CD4-positive, alpha-beta memory T cell (primary cell): Measurements from ENCODE around the gene SVOPL. TPM values are rescaled to one million over a fixed set of nuclear protein-coding genes. Genes with fewer than 3 reads are reported as not detected.

ENCODE experiments used
- CTCF ChIA-PET: fragments of 350-600 bp; sonication (Branson Sonifier 250); formaldehyde crosslinking; loops from one replicate; lab custom pipeline; 2021; ENCODE audit warnings: inconsistent platforms; ENCODE audit not compliant: partially characterized antibody; lab: Charles Lee
- POLR2A ChIA-PET: fragments of 350-600 bp; sonication (Branson Sonifier 250); formaldehyde crosslinking; loops from one replicate; lab custom pipeline; 2021; ENCODE audit not compliant: partially characterized antibody; lab: Charles Lee
- DNase-seq, 5 donors: peaks; one replicate each; pipeline versions ENCODE4 v3.0.0 to v3.0.0-alpha.2; 2020 to 2022; ENCODE audit warnings: mixed read lengths in 1 of 5
- H3K27ac ChIP-seq: one replicate; pipeline ENCODE4 v1.7.0; 2013; ENCODE audit warnings: low read depth, low read length
- H3K27me3 ChIP-seq: 2 replicates; pipeline ENCODE4 v1.7.0; 2013; ENCODE audit warnings: mild to moderate bottlenecking, low read length, moderate library complexity; ENCODE audit not compliant: insufficient read depth
- H3K36me3 ChIP-seq: 2 replicates; pipeline ENCODE4 v1.7.0; 2013; ENCODE audit warnings: mild to moderate bottlenecking, low read length, moderate library complexity; ENCODE audit not compliant: insufficient read depth
- H3K4me1 ChIP-seq: 2 replicates; pipeline ENCODE4 v1.7.0; 2013; ENCODE audit warnings: mild to moderate bottlenecking, low read length, moderate library complexity; ENCODE audit not compliant: insufficient read depth
- H3K4me3 ChIP-seq, 2 donors: one replicate each; pipeline ENCODE4 v1.7.0; 2013; ENCODE audit warnings: low read length in 2 of 2, mild to moderate bottlenecking in 1 of 2
- H3K9me3 ChIP-seq, 2 donors: one replicate each; pipeline ENCODE4 v1.7.0; 2013; ENCODE audit warnings: low read length in 2 of 2, control low read depth in 1 of 2; ENCODE audit not compliant: control insufficient read depth in 1 of 2
- H3K27ac Mint-ChIP-seq, 7 donors: one replicate each; pipeline ENCODE4 v1.8.0; 2020 to 2021; ENCODE audit warnings: mixed read lengths in 7 of 7, mild to moderate bottlenecking in 6 of 7, inconsistent platforms in 3 of 7, moderate library complexity in 3 of 7
- H3K27me3 Mint-ChIP-seq, 2 donors: one replicate each; pipeline ENCODE4 v1.8.0; 2020 to 2021; ENCODE audit warnings: mixed read lengths in 2 of 2
- H3K36me3 Mint-ChIP-seq, 2 donors: one replicate each; pipeline ENCODE4 v1.8.0; 2020 to 2021; ENCODE audit warnings: mixed read lengths in 2 of 2, inconsistent platforms in 1 of 2, mild to moderate bottlenecking in 1 of 2
- H3K4me1 Mint-ChIP-seq, 4 donors: one replicate each; pipeline ENCODE4 v1.8.0; 2020 to 2021; ENCODE audit warnings: mixed read lengths in 4 of 4, mild to moderate bottlenecking in 1 of 4
- H3K4me3 Mint-ChIP-seq, 8 donors: one replicate each; pipeline ENCODE4 v1.8.0; 2020 to 2021; ENCODE audit warnings: mixed read lengths in 8 of 8, mild to moderate bottlenecking in 7 of 8, moderate library complexity in 6 of 8, inconsistent platforms in 3 of 8
- H3K9me3 Mint-ChIP-seq, 8 donors: one replicate each; pipeline ENCODE4 v1.8.0; 2020 to 2021; ENCODE audit warnings: mixed read lengths in 8 of 8, mild to moderate bottlenecking in 5 of 8, inconsistent platforms in 3 of 8, moderate library complexity in 1 of 8
- intact Hi-C: fragments of 100-400 bp; cut with micrococcal nuclease; formaldehyde crosslinking; loops from one replicate; pipeline ENCODE4 v1.15.1; 2023
- polyA plus RNA-seq, 2 donors: library from polyadenylated mRNA; unstranded; fragments of 300-500 nt; fragmentation: Illumina TruSeq; gene quantifications; one replicate each; pipeline ENCODE4 v1.2.3, GENCODE V29; 2021
- total RNA-seq, 2 experiments: library from RNA; stranded (reverse); gene quantifications; one replicate each; pipeline ENCODE4 v1.2.3, GENCODE V29; 2021

Gene SVOPL
- total and polyA plus RNA-seq, 4 experiments from 2014 or later: not detected

GRCh38 chr7:138625084-138625848 lies 75.9 kb downstream of the SVOPL start:
- ChIA-PET CTCF (interaction anchor here (0.9 to 1.2 kb wide), 2 partner anchors 9 to 113 kb away, joined by 3 to 4 read pairs; no protein-coding TSS in a partner anchor), POLR2A (interaction anchor here (1.7 kb wide), 1 partner anchor 23 kb away, joined by 4 read pairs; no protein-coding TSS in a partner anchor)
- H3K4me3 ChIP-seq: no peak overlapping the region
- DNase-seq: peak in 4 of 5 donors; percentile 28 to 40 (median 36)
- no peaks in the 10 kb centered on the region for H3K36me3 ChIP-seq
- Mint-ChIP-seq H3K9me3 (no peaks in the 10 kb centered on the region), H3K27me3 (peaks cover 0 to 3% of the 10 kb centered on the region in 2 donors), H3K4me1 (peaks cover 21 to 31% (median 28%) of the 10 kb centered on the region in 4 donors), H3K36me3 (no peaks in the 10 kb centered on the region), H3K4me3 (peak overlapping the region in 6 of 8 donors; percentile 26 to 83 (median 74)), H3K27ac (peak overlapping the region in 5 of 7 donors; percentile 3 to 81 (median 18))
- H3K27me3 ChIP-seq: no peaks in the 10 kb centered on the region
- no peaks in the 10 kb centered on the region for H3K9me3 ChIP-seq
- intact Hi-C loops: no loop called here
- no peak overlapping the region for H3K27ac ChIP-seq
- peaks cover 23% of the 10 kb centered on the region for H3K4me1 ChIP-seq

GRCh38 chr7:138622841-138623240 lies 78.3 kb downstream of the SVOPL start:
- H3K27me3 ChIP-seq: no peaks in the 10 kb centered on the region
- Mint-ChIP-seq H3K27me3 (no peaks in the 10 kb centered on the region), H3K27ac (no peak overlapping the region), H3K4me1 (peaks cover 18 to 31% (median 28%) of the 10 kb centered on the region in 4 donors), H3K36me3 (no peaks in the 10 kb centered on the region), H3K4me3 (no peak overlapping the region), H3K9me3 (peaks cover 0 to 1% (median 0%) of the 10 kb centered on the region in 8 donors)
- H3K9me3 ChIP-seq: no peaks in the 10 kb centered on the region
- no peaks in the 10 kb centered on the region for H3K36me3 ChIP-seq
- intact Hi-C loops: no loop called here
- ChIA-PET POLR2A (no interaction called here), CTCF (no interaction called here)
- H3K27ac ChIP-seq: no peak overlapping the region
- no peak overlapping the region for H3K4me3 ChIP-seq
- DNase-seq: no peak
- peaks cover 23% of the 10 kb centered on the region for H3K4me1 ChIP-seq

- Mint-ChIP-seq H3K27me3 (no peaks in the 10 kb centered on the region), H3K36me3 (no peaks in the 10 kb centered on the region), H3K9me3 (peaks cover 0 to 1% (median 0%) of the 10 kb centered on the region in 8 donors), H3K27ac (no peak overlapping the region), H3K4me1 (peaks cover 0 to 1% (median 0%) of the 10 kb centered on the region in 4 donors), H3K4me3 (no peak overlapping the region)
- POLR2A ChIA-PET: no interaction called here
- Histone ChIP-seq H3K4me3 (no peak overlapping the region), H3K36me3 (no peaks in the 10 kb centered on the region), H3K9me3 (no peaks in the 10 kb centered on the region), H3K4me1 (no peaks in the 10 kb centered on the region), H3K27ac (no peak overlapping the region), H3K27me3 (no peaks in the 10 kb centered on the region)
- CTCF ChIA-PET: no interaction called here
- DNase-seq: no peak
- intact Hi-C loops: no loop called here
Measured at GRCh38 chr7:138618933-138619332, 82.2 kb downstream of the SVOPL start.

- Histone ChIP-seq H3K36me3 (no peaks in the 10 kb centered on the region), H3K27ac (no peak overlapping the region), H3K9me3 (no peaks in the 10 kb centered on the region), H3K4me1 (no peaks in the 10 kb centered on the region), H3K27me3 (no peaks in the 10 kb centered on the region), H3K4me3 (no peak overlapping the region)
- ChIA-PET CTCF (no interaction called here), POLR2A (no interaction called here)
- Mint-ChIP-seq H3K4me1 (peaks cover 0 to 1% (median 0%) of the 10 kb centered on the region in 4 donors), H3K4me3 (peak overlapping the region in 1 of 8 donors; percentile 42), H3K27ac (no peak overlapping the region), H3K9me3 (peaks cover 0 to 1% (median 0%) of the 10 kb centered on the region in 8 donors), H3K27me3 (no peaks in the 10 kb centered on the region), H3K36me3 (no peaks in the 10 kb centered on the region)
- intact Hi-C loops: no loop called here
- no peak for DNase-seq
Measured at GRCh38 chr7:138618506-138618905, 82.7 kb downstream of the SVOPL start.

- H3K36me3 ChIP-seq: no peaks in the 10 kb centered on the region
- POLR2A ChIA-PET: no interaction called here
- no peaks in the 10 kb centered on the region for H3K4me1 ChIP-seq
- Mint-ChIP-seq H3K36me3 (no peaks in the 10 kb centered on the region), H3K9me3 (peaks cover 0 to 3% (median 0%) of the 10 kb centered on the region in 8 donors), H3K4me3 (no peak overlapping the region), H3K27me3 (no peaks in the 10 kb centered on the region), H3K27ac (no peak overlapping the region), H3K4me1 (peaks cover 0 to 1% (median 0%) of the 10 kb centered on the region in 4 donors)
- H3K27me3 ChIP-seq: no peaks in the 10 kb centered on the region
- no peak overlapping the region for H3K27ac ChIP-seq
- no peak overlapping the region for H3K4me3 ChIP-seq
- H3K9me3 ChIP-seq: no peaks in the 10 kb centered on the region
- CTCF ChIA-PET: interaction anchor here (1.1 kb wide), 1 partner anchor 10 kb away, joined by 3 read pairs; no protein-coding TSS in a partner anchor
- DNase-seq: no peak
- intact Hi-C loops: no loop called here
Measured at GRCh38 chr7:138616085-138616484, 85.1 kb downstream of the SVOPL start.

- Mint-ChIP-seq H3K4me1 (peaks cover 0 to 5% (median 1%) of the 10 kb centered on the region in 4 donors), H3K27me3 (no peaks in the 10 kb centered on the region), H3K27ac (no peak overlapping the region), H3K9me3 (peaks cover 0 to 2% (median 0%) of the 10 kb centered on the region in 8 donors), H3K4me3 (no peak overlapping the region), H3K36me3 (no peaks in the 10 kb centered on the region)
- ChIA-PET POLR2A (no interaction called here), CTCF (no interaction called here)
- no peaks in the 10 kb centered on the region for H3K27me3 ChIP-seq
- no peaks in the 10 kb centered on the region for H3K4me1 ChIP-seq
- intact Hi-C loops: no loop called here
- no peaks in the 10 kb centered on the region for H3K36me3 ChIP-seq
- no peaks in the 10 kb centered on the region for H3K9me3 ChIP-seq
- no peak overlapping the region for H3K27ac ChIP-seq
- H3K4me3 ChIP-seq: no peak overlapping the region
- DNase-seq: no peak
Measured at GRCh38 chr7:138613630-138614029, 87.5 kb downstream of the SVOPL start.

- ChIA-PET POLR2A (no interaction called here), CTCF (no interaction called here)
- H3K4me1 ChIP-seq: peaks cover 5% of the 10 kb centered on the region
- H3K36me3 ChIP-seq: no peaks in the 10 kb centered on the region
- H3K27ac ChIP-seq: no peak overlapping the region
- intact Hi-C loops: no loop called here
- no peak overlapping the region for H3K27ac Mint-ChIP-seq
- H3K4me3 ChIP-seq: no peak overlapping the region
- peaks cover 0 to 2% (median 0%) of the 10 kb centered on the region in 8 donors for H3K9me3 Mint-ChIP-seq
- no peaks in the 10 kb centered on the region for H3K27me3 Mint-ChIP-seq
- H3K9me3 ChIP-seq: no peaks in the 10 kb centered on the region
- H3K4me3 Mint-ChIP-seq: no peak overlapping the region
- peaks cover 10 to 21% (median 14%) of the 10 kb centered on the region in 4 donors for H3K4me1 Mint-ChIP-seq
- no peak for DNase-seq
- H3K27me3 ChIP-seq: no peaks in the 10 kb centered on the region
- H3K36me3 Mint-ChIP-seq: no peaks in the 10 kb centered on the region
Measured at GRCh38 chr7:138610671-138611170, 90.4 kb downstream of the SVOPL start.
